Neural progenitor cell (in vitro differentiated cells): Measurements from ENCODE around the gene MMS22L. TPM values are rescaled to one million over a fixed set of nuclear protein-coding genes. Genes with fewer than 3 reads are reported as not detected.

Experiments used
- DNase-seq: peaks from one replicate; pipeline ENCODE4 v3.0.0-alpha.2; 2016; ENCODE audit warnings: low spot score
- H2AFZ ChIP-seq: fragments of 200-600 bp; sonication (generic); replicated peaks from 2 replicates; pipeline ENCODE4 v1.6.1; 2016; ENCODE audit warnings: antibody characterized with exemption
- H3F3A ChIP-seq: fragments of 200-600 bp; sonication (generic); 2 replicates; pipeline ENCODE4 v1.6.1; 2016; ENCODE audit warnings: antibody characterized with exemption, low read depth
- H3K27ac ChIP-seq: fragments of 200-600 bp; sonication (generic); 2 replicates; pipeline ENCODE4 v1.5.1; 2016; ENCODE audit warnings: mild to moderate bottlenecking
- H3K27me3 ChIP-seq: fragments of 200-600 bp; sonication (generic); 2 replicates; pipeline ENCODE4 v1.6.1; 2016; ENCODE audit warnings: mild to moderate bottlenecking, moderate library complexity
- H3K36me3 ChIP-seq: fragments of 200-600 bp; sonication (generic); 2 replicates; pipeline ENCODE4 v1.5.1; 2016
- H3K4me1 ChIP-seq: fragments of 200-600 bp; sonication (generic); 2 replicates; pipeline ENCODE4 v1.6.1; 2016; ENCODE audit warnings: mixed run types
- H3K4me2 ChIP-seq: fragments of 200-600 bp; sonication (generic); 2 replicates; pipeline ENCODE4 v1.6.1; 2016
- H3K4me3 ChIP-seq: fragments of 200-600 bp; sonication (generic); 2 replicates; pipeline ENCODE4 v1.5.1; 2016
- H3K79me2 ChIP-seq: fragments of 200-600 bp; sonication (generic); 2 replicates; pipeline ENCODE4 v1.6.1; 2016; ENCODE audit warnings: low read depth
- H3K9ac ChIP-seq: fragments of 200-600 bp; sonication (generic); 2 replicates; pipeline ENCODE4 v1.6.1; 2016
- H3K9me3 ChIP-seq: fragments of 200-600 bp; sonication (generic); 2 replicates; pipeline ENCODE4 v1.5.1; 2016; ENCODE audit warnings: low read depth
- H4K20me1 ChIP-seq: fragments of 200-600 bp; sonication (generic); 2 replicates; pipeline ENCODE4 v1.6.1; 2016; ENCODE audit warnings: low read depth
- H3K27ac Mint-ChIP-seq: 3 replicates; pipeline ENCODE4 v1.8.0; 2021; ENCODE audit warnings: mixed read lengths
- H3K27me3 Mint-ChIP-seq: 2 replicates; pipeline ENCODE4 v1.8.0; 2022; ENCODE audit warnings: low read depth, mild to moderate bottlenecking, inconsistent platforms, moderate library complexity, mixed read lengths; ENCODE audit not compliant: insufficient read depth
- H3K36me3 Mint-ChIP-seq: 3 replicates; pipeline ENCODE4 v1.8.0; 2021; ENCODE audit warnings: mixed read lengths
- H3K4me1 Mint-ChIP-seq: 3 replicates; pipeline ENCODE4 v1.8.0; 2021; ENCODE audit warnings: mixed read lengths
- H3K4me3 Mint-ChIP-seq: 3 replicates; pipeline ENCODE4 v1.8.0; 2021; ENCODE audit warnings: mild to moderate bottlenecking, moderate library complexity, mixed read lengths
- H3K9me3 Mint-ChIP-seq: 3 replicates; pipeline ENCODE4 v1.8.0; 2020; ENCODE audit warnings: mixed read lengths
- CTCF ChIP-seq: fragments of 200-600 bp; sonication (generic); IDR thresholded peaks from 2 replicates; pipeline ENCODE4 v1.5.1; 2017; ENCODE audit warnings: antibody characterized with exemption, mild to moderate bottlenecking
- EZH2 ChIP-seq: fragments of 200-600 bp; sonication (generic); IDR thresholded peaks from 2 replicates; pipeline ENCODE4 v1.6.1; 2017; ENCODE audit warnings: antibody characterized with exemption, mild to moderate bottlenecking, moderate library complexity
- EZH2phosphoT487 ChIP-seq: fragments of 200-600 bp; sonication (generic); IDR thresholded peaks from 2 replicates; pipeline ENCODE4 v1.6.1; 2017; ENCODE audit warnings: antibody characterized with exemption
- total RNA-seq: library from RNA; depleted of rRNA; stranded (reverse); fragments of >200 nt; gene quantifications from 2 replicates; pipeline ENCODE4 v1.2.3, GENCODE V29; 2015; ENCODE audit warnings: low replicate concordance

Gene MMS22L
- total RNA-seq, 1 donor from 2014 or later: 76.5 TPM

- no peaks in the 10 kb centered on the region for H3K27me3 ChIP-seq
- no peaks in the 10 kb centered on the region for H3K36me3 ChIP-seq
- H2AFZ ChIP-seq: no peak overlapping the region
- Mint-ChIP-seq H3K27ac (no peak overlapping the region), H3K4me1 (peaks cover 27% of the 10 kb centered on the region), H3K36me3 (peaks cover 18% of the 10 kb centered on the region), H3K27me3 (no peaks in the 10 kb centered on the region), H3K4me3 (no peak overlapping the region), H3K9me3 (no peaks in the 10 kb centered on the region)
- TF ChIP-seq CTCF (no peak), EZH2phosphoT487 (no peak), EZH2 (no peak)
- peaks cover 12% of the 10 kb centered on the region for H4K20me1 ChIP-seq
- H3K9ac ChIP-seq: no peak overlapping the region
- H3K79me2 ChIP-seq: peaks cover 13% of the 10 kb centered on the region
- H3K4me2 ChIP-seq: no peak overlapping the region
- peaks cover 39% of the 10 kb centered on the region for H3K4me1 ChIP-seq
- no peak overlapping the region for H3K4me3 ChIP-seq
- H3K9me3 ChIP-seq: no peaks in the 10 kb centered on the region
- no peak overlapping the region for H3K27ac ChIP-seq
- no peak for DNase-seq
- H3F3A ChIP-seq: peaks cover 14% of the 10 kb centered on the region
These were observed 75.6 kb downstream of the MMS22L start for GRCh38 chr6:97207383-97207782.

GRCh38 chr6:97205966-97206365, 77.0 kb downstream of the MMS22L start:
- no peak overlapping the region for H3K4me3 ChIP-seq
- no peak overlapping the region for H2AFZ ChIP-seq
- H3K79me2 ChIP-seq: peaks cover 24% of the 10 kb centered on the region
- H3K36me3 ChIP-seq: no peaks in the 10 kb centered on the region
- H3K4me2 ChIP-seq: peak overlapping the region; percentile 23
- no peaks in the 10 kb centered on the region for H3K27me3 ChIP-seq
- H3K4me1 Mint-ChIP-seq: peaks cover 33% of the 10 kb centered on the region
- TF ChIP-seq EZH2phosphoT487 (no peak), EZH2 (no peak), CTCF (no peak)
- no peak overlapping the region for H3K27ac ChIP-seq
- H3F3A ChIP-seq: peaks cover 14% of the 10 kb centered on the region
- peaks cover 18% of the 10 kb centered on the region for H3K36me3 Mint-ChIP-seq
- H3K9me3 ChIP-seq: no peaks in the 10 kb centered on the region
- no peaks in the 10 kb centered on the region for H3K27me3 Mint-ChIP-seq
- no peak overlapping the region for H3K4me3 Mint-ChIP-seq
- no peak overlapping the region for H3K27ac Mint-ChIP-seq
- peaks cover 43% of the 10 kb centered on the region for H3K4me1 ChIP-seq
- DNase-seq: peak; percentile 30
- no peaks in the 10 kb centered on the region for H3K9me3 Mint-ChIP-seq
- peaks cover 12% of the 10 kb centered on the region for H4K20me1 ChIP-seq
- no peak overlapping the region for H3K9ac ChIP-seq

- Mint-ChIP-seq H3K36me3 (peaks cover 16% of the 10 kb centered on the region), H3K27ac (no peak overlapping the region), H3K27me3 (no peaks in the 10 kb centered on the region), H3K4me1 (peaks cover 33% of the 10 kb centered on the region), H3K4me3 (no peak overlapping the region), H3K9me3 (no peaks in the 10 kb centered on the region)
- Histone ChIP-seq H3K4me3 (peak overlapping the region; percentile 7), H3K4me1 (peaks cover 43% of the 10 kb centered on the region), H3K79me2 (peaks cover 24% of the 10 kb centered on the region), H3K4me2 (peak overlapping the region; percentile 57), H2AFZ (no peak overlapping the region), H3F3A (peaks cover 14% of the 10 kb centered on the region), H3K9ac (no peak overlapping the region), H3K9me3 (no peaks in the 10 kb centered on the region), H3K27ac (peak overlapping the region; percentile 45), H4K20me1 (peaks cover 12% of the 10 kb centered on the region), H3K27me3 (no peaks in the 10 kb centered on the region), H3K36me3 (no peaks in the 10 kb centered on the region)
- TF ChIP-seq EZH2phosphoT487: peak; percentile 81
- TF ChIP-seq EZH2: no peak
- no peak for TF ChIP-seq CTCF
- peak; percentile 81 for DNase-seq
These were observed 79.7 kb downstream of the MMS22L start for GRCh38 chr6:97203343-97203742.
